ENCODE results near the gene CHCHD6.

GRCh38 chr3:126893651-126894050 is 189.6 kb downstream of the CHCHD6 start:
- no peak for TF ChIP-seq POLR2A (IDR thresholded peaks at IDR 0.05; ENCODE audit: low read length)
- TF ChIP-seq GATA1 (IDR thresholded peaks at IDR 0.05; ENCODE audit: low read depth, low read length): no peak

Data from erythroblast (primary cell).